Adrenal gland (tissue), 12 donors: ENCODE measurements around the gene HEPN1. TPM values are rescaled to one million over a fixed set of nuclear protein-coding genes. Genes with fewer than 3 reads are reported as not detected.

ENCODE experiments used
- DNase-seq, 7 donors: peaks; one replicate each; pipeline ENCODE4 v3.0.0-alpha.2; 2019 to 2020
- H3K27ac ChIP-seq, 5 donors: fragments of 200-600 bp; sonication (generic) in 4 of 5; 1 replicate in 3 of 5; 2 replicates in 2 of 5; pipeline versions ENCODE4 v1.5.1 to v1.8.0; 2016 to 2020; ENCODE audit warnings: mild to moderate bottlenecking in 1 of 5
- H3K27me3 ChIP-seq: fragments of 200-600 bp; 2 replicates; pipeline ENCODE4 v1.8.0; 2021
- H3K36me3 ChIP-seq, 2 donors: fragments of 200-600 bp; replicated peaks in 1 of 2; 1 replicate in 1 of 2; 2 replicates in 1 of 2; pipeline versions ENCODE4 v1.5.1 to v1.8.0; 2018 to 2022
- H3K4me1 ChIP-seq, 2 donors: fragments of 200-600 bp; replicated peaks in 1 of 2; 1 replicate in 1 of 2; 2 replicates in 1 of 2; pipeline versions ENCODE4 v1.5.1 to v1.8.0; 2018 to 2021
- H3K4me3 ChIP-seq, 4 donors: fragments of 200-600 bp; sonication (generic) in 3 of 4; one replicate each; pipeline ENCODE4 v1.5.1; 2016 to 2018
- H3K9me3 ChIP-seq, 3 donors: fragments of 200-600 bp; sonication (generic) in 1 of 3; replicated peaks in 1 of 3; 1 replicate in 2 of 3; 2 replicates in 1 of 3; pipeline versions ENCODE4 v1.5.1 to v1.8.0; 2016 to 2021
- CTCF ChIP-seq, 6 experiments: fragments of 450-650 bp in 4 of 6; fragments of 200-600 bp in 2 of 6; sonication (generic) in 1 of 6; IDR thresholded peaks; 1 replicate in 5 of 6; 2 replicates in 1 of 6; pipeline versions ENCODE4 v1.5.1 to v1.8.0; 2016 to 2021; ENCODE audit warnings: antibody characterized with exemption in 6 of 6, mild to moderate bottlenecking in 2 of 6, moderate library complexity in 1 of 6
- POLR2A ChIP-seq, 2 donors: fragments of 450-650 bp; IDR thresholded peaks; one replicate each; pipeline ENCODE4 v1.6.1; 2017; ENCODE audit warnings: antibody characterized with exemption in 2 of 2, mild to moderate bottlenecking in 2 of 2, moderate library complexity in 1 of 2
- WGBS, 4 donors: extraction: QIAGEN DNeasy Blood & Tissue Kit in 2 of 4; methylation state at CpG; one replicate each; pipeline versions ENCODE4 v1.1.5 to v1.1.7; 2013 to 2017; 5-methylcytosine and 5-hydroxymethylcytosine counted together
- intact Hi-C, 2 donors: fragments of 100-400 bp; cut with DNase I; formaldehyde crosslinking; loops; one replicate each; pipeline versions ENCODE4 v1.14.1 to v1.15.0; 2022 to 2023
- polyA plus RNA-seq, 3 donors: library from polyadenylated mRNA; stranded (reverse); fragments of 200-250 nt in 2 of 3; fragments of 350-450 nt in 1 of 3; fragmentation: Illumina TruSeq in 1 of 3; extraction: RNeasy Lipid Tissue Mini Kit (QIAGEN cat#74804) in 1 of 3; gene quantifications; one replicate each; pipeline ENCODE4 v1.2.3, GENCODE V29; 2013 to 2014
- total RNA-seq, 9 donors: library from RNA; depleted of rRNA in 4 of 9; stranded (reverse); fragments of >200 nt in 4 of 9; fragments of 120-200 nt in 1 of 9; fragmentation: NEBNext Ultra II Directional in 1 of 9; extraction: Animal tissue kit (Norgen Biotek cat#: 25700) in 1 of 9; gene quantifications; one replicate each; pipeline versions ENCODE4 v1.1.0 to v1.2.4, GENCODE V29; 2013 to 2023
- donor health status: healthy with polysubstance abuse.
- donor health status: Bipolar disorder and iron deficiency.
- donor health status: DM: yes; HTN: yes; CAD: no.
- donor health status: DM: no; HTN: no; CAD: no.
- donor health status: DM: no; HTN: no; CAD: no.
- donor health status: DM: yes; HTN: yes; CAD: no.

HEPN1 gene
- total and polyA plus RNA-seq, 12 donors, result 0.07 to 0.28 TPM; not detected in 10

DNA sequence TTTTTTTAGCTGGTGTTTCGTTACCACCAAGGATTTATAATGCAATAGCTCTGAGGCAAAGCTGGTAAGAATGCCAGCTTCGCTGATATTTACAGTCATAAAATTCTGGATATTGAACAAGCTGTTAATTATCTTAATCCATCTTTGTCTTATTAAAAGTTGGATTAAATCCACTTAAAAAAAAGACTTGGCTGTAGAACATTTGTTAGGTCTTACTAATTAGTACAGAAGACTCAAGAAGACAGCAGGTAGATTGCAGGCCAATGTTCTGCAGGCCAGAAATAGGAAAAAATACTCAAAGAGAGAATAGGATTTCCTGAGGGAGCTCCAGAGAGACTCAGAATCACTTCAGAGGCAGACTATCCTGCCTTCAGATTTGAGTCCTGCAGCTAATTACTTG, 28.9 kb upstream of the HEPN1 start:
- intact Hi-C loops, result no loop called here
- Histone ChIP-seq H3K4me1 (peaks cover 0 to 4% of the 10 kb centered on the region in 2 donors), H3K27ac (no peak overlapping the region), H3K4me3 (no peak overlapping the region), H3K27me3 (no peaks in the 10 kb centered on the region), H3K9me3 (no peaks in the 10 kb centered on the region), H3K36me3 (no peaks in the 10 kb centered on the region)
- DNase-seq, result no peak
- TF ChIP-seq POLR2A (IDR thresholded peaks at IDR 0.05) (no peak), CTCF (IDR thresholded peaks at IDR 0.05) (no peak)
- WGBS, 4 donors, result 93 to 100% (median 95%) methylated on average over 2 of the region's 2 CpGs

DNA sequence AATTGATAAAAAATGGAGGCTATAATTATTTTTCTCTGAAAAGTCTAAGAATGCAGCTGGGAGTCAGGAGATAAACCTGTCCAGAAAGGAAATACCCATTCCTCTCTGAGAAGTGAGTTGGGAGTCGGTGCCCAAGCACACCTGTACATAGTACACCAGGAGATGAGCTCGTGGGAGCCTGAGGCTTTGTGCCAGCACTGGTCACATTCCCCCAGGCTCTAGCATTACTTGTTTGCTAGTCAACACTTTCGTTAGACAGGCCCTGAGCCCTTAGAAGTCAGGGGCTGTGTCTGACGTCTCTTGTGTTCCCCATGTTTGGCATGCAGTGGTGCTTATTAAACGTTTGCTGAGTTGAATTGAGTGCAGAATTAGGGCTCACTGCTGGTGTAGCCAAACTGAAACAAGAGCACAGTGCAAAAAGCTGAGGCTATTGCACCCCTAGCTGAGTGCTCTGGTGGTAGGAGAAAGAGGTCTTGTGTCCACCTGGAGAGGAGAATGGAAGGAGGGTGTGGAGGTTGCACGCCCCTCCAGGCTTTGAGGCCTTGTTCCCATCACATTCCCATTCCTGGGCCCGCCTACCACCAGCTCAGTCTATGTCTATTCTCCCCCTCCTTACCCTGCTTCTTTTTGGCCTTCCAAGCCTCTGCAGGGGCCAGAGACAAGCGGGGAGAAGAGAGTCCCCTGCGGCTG, 28.2 kb upstream of the HEPN1 start:
- no peak overlapping the region for H3K27ac ChIP-seq
- no peaks in the 10 kb centered on the region for H3K27me3 ChIP-seq
- no peaks in the 10 kb centered on the region for H3K36me3 ChIP-seq
- intact Hi-C loops, result no loop called here
- TF ChIP-seq POLR2A (IDR thresholded peaks at IDR 0.05) (no peak), CTCF (IDR thresholded peaks at IDR 0.05) (no peak)
- H3K9me3 ChIP-seq, result no peaks in the 10 kb centered on the region
- 64 to 84% (median 83%) methylated on average over 8 to 9 of the region's 9 CpGs for WGBS, 4 donors
- DNase-seq, result no peak
- peaks cover 0 to 4% of the 10 kb centered on the region in 2 donors for H3K4me1 ChIP-seq
- H3K4me3 ChIP-seq, result no peak overlapping the region

DNA sequence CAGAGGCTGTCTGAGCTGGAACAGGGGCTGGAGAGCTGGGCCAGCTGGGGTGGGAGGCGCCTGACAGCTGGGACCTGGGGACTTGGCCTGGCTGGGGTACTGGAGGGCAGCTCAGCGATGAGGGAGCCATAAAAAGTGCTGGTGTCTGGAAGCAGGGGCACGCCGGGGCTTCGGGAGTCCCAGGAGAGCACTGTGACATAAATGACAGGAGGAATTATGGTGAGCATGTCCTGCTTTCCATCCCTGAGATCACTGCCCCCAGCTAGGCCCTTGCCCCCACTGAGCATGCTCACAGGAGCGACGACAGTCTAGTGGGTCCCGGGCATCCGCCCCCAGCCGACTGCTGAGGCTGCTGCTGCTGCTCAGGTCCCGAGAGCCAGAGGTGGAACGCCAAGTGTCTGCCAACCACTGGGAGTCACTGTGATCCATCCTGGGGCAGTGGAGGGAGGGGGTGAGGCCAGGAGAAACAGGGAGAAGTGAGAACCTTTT, 27.6 kb upstream of the HEPN1 start:
- H3K9me3 ChIP-seq, result no peaks in the 10 kb centered on the region
- H3K4me1 ChIP-seq, result peaks cover 0 to 4% of the 10 kb centered on the region in 2 donors
- no peak for DNase-seq
- no peak overlapping the region for H3K27ac ChIP-seq
- no peak overlapping the region for H3K4me3 ChIP-seq
- TF ChIP-seq POLR2A (IDR thresholded peaks at IDR 0.05), result no peak
- TF ChIP-seq CTCF (IDR thresholded peaks at IDR 0.05), result no peak
- intact Hi-C loops, result no loop called here
- 54 to 81% (median 72%) methylated on average over 9 to 12 of the region's 12 CpGs for WGBS, 4 donors
- no peaks in the 10 kb centered on the region for H3K36me3 ChIP-seq
- no peaks in the 10 kb centered on the region for H3K27me3 ChIP-seq

- H3K36me3 ChIP-seq, result no peaks in the 10 kb centered on the region
- TF ChIP-seq CTCF (IDR thresholded peaks at IDR 0.05) (no peak), POLR2A (IDR thresholded peaks at IDR 0.05) (no peak)
- no peak for DNase-seq
- intact Hi-C loops, result no loop called here
- no peaks in the 10 kb centered on the region for H3K27me3 ChIP-seq
- no peak overlapping the region for H3K4me3 ChIP-seq
- H3K4me1 ChIP-seq, result peaks cover 0 to 4% of the 10 kb centered on the region in 2 donors
- WGBS, 4 donors, result 75 to 97% (median 83%) methylated on average over 1 to 2 of the region's 2 CpGs
- H3K9me3 ChIP-seq, result no peaks in the 10 kb centered on the region
- no peak overlapping the region for H3K27ac ChIP-seq
These were observed 26.9 kb upstream of the HEPN1 start for GRCh38 chr11:124892146-124892545.
